ENCODE results near the gene TCERG1L.

Gene TCERG1L

DNA sequence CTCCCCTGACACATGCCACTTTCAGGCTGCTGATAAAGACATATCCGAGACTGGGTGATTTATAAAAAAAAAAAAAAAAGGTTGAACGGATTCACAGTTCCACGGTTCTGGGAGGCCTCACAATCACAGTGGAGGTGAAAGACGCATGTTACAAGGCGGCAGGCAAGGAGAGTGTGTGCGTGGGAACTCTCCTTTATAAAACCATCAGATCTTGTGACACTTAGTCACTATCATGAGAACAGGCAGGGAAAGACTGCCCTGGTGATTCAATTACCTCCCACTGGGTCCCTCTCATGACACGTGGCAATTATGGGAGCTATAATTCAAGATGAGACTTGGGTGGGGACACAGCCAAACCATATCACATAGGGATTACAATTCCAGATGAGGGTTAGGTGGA lies 181.5 kb downstream of the TCERG1L start:
- no peak for DNase-seq
- no peaks in the 10 kb centered on the region for H3K36me3 ChIP-seq
- H3K9me3 ChIP-seq, result no peaks in the 10 kb centered on the region
- no peaks in the 10 kb centered on the region for H3K4me1 ChIP-seq
- intact Hi-C loops (cut with DNase I; ENCODE audit: low total_unique reads), result no loop called here
- TF ChIP-seq, protein P1, sequence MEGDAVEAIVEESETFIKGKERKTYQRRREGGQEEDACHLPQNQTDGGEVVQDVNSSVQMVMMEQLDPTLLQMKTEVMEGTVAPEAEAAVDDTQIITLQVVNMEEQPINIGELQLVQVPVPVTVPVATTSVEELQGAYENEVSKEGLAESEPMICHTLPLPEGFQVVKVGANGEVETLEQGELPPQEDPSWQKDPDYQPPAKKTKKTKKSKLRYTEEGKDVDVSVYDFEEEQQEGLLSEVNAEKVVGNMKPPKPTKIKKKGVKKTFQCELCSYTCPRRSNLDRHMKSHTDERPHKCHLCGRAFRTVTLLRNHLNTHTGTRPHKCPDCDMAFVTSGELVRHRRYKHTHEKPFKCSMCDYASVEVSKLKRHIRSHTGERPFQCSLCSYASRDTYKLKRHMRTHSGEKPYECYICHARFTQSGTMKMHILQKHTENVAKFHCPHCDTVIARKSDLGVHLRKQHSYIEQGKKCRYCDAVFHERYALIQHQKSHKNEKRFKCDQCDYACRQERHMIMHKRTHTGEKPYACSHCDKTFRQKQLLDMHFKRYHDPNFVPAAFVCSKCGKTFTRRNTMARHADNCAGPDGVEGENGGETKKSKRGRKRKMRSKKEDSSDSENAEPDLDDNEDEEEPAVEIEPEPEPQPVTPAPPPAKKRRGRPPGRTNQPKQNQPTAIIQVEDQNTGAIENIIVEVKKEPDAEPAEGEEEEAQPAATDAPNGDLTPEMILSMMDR (IDR thresholded peaks at IDR 0.05), result no peak
- peaks cover 0 to 19% of the 10 kb centered on the region in 2 donors for H3K27me3 ChIP-seq
- no peak overlapping the region for H3K4me3 ChIP-seq
- no peak overlapping the region for H3K27ac ChIP-seq

DNA sequence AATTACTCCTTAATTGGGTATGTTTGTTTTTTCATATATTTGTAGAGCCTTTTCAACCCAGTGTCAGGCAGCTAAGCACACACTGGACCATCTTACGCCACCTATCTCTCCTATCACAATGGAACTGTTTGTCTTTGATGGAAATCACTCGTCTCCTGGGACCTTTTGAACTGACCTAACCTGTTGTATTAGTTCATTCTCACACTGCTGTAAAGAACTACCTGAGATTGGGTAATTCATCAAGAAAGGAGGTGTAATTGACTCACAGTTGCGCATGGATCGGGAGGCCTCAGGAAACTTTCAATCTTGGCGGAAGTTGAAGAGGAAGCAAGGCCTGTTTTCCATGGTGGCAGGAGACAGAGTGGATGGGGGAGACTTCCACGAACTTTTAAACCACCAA lies 182.0 kb downstream of the TCERG1L start:
- TF ChIP-seq, protein P1 (IDR thresholded peaks at IDR 0.05), result no peak
- Histone ChIP-seq H3K9me3 (no peaks in the 10 kb centered on the region), H3K4me1 (no peaks in the 10 kb centered on the region), H3K4me3 (no peak overlapping the region), H3K27ac (no peak overlapping the region), H3K36me3 (no peaks in the 10 kb centered on the region), H3K27me3 (peaks cover 0 to 19% of the 10 kb centered on the region in 2 donors)
- intact Hi-C loops (cut with DNase I; ENCODE audit: low total_unique reads), result no loop called here
- DNase-seq, result no peak

DNA sequence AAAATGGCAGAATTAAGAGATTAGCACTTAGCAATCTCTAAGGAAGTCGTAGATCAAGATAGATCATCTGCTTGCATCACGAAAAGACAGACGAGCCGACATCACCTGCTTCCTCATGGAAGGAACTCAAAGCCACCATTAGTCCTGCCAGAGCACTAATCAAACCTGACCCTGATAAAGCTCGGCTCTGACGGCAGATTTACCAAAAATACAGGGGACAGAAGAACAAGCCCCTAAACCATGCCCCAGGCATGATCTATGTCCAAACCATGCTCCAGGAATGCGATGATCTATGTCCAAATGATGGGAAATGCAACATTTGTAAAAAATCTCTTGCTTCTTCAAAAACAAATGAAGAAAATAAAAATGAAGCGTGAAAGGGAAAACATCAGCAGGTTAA lies 182.8 kb downstream of the TCERG1L start:
- Histone ChIP-seq H3K9me3 (no peaks in the 10 kb centered on the region), H3K4me3 (no peak overlapping the region), H3K4me1 (no peaks in the 10 kb centered on the region), H3K36me3 (no peaks in the 10 kb centered on the region), H3K27ac (no peak overlapping the region), H3K27me3 (peaks cover 0 to 17% of the 10 kb centered on the region in 2 donors)
- no peak for DNase-seq
- intact Hi-C loops (cut with DNase I; ENCODE audit: low total_unique reads), result no loop called here
- TF ChIP-seq, protein P1 (IDR thresholded peaks at IDR 0.05), result no peak

DNA sequence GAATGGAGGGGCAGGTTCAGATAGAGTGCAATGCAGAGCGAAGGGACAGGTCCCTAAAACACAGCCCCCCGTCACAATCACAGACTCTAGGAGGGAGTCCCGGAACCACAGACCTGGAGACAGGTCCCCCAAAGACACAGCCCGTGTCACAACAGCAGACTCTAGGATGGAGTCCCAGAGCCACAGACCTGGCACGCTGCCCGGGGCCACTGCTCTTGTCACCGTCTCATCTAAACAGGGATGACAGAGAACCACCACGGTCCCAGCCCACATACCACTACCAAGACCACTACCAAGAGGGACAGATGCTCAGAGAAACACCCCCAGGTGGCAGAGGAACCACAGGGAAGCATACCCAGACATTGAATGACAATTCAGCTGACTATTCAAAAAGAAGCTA lies 183.9 kb downstream of the TCERG1L start:
- H3K4me3 ChIP-seq, result no peak overlapping the region
- no peaks in the 10 kb centered on the region for H3K9me3 ChIP-seq
- DNase-seq, result no peak
- H3K36me3 ChIP-seq, result no peaks in the 10 kb centered on the region
- H3K27ac ChIP-seq, result no peak overlapping the region
- no peaks in the 10 kb centered on the region for H3K4me1 ChIP-seq
- intact Hi-C loops (cut with DNase I; ENCODE audit: low total_unique reads), result no loop called here
- peaks cover 0 to 16% of the 10 kb centered on the region in 2 donors for H3K27me3 ChIP-seq
- TF ChIP-seq, protein P1 (IDR thresholded peaks at IDR 0.05), result no peak

DNA sequence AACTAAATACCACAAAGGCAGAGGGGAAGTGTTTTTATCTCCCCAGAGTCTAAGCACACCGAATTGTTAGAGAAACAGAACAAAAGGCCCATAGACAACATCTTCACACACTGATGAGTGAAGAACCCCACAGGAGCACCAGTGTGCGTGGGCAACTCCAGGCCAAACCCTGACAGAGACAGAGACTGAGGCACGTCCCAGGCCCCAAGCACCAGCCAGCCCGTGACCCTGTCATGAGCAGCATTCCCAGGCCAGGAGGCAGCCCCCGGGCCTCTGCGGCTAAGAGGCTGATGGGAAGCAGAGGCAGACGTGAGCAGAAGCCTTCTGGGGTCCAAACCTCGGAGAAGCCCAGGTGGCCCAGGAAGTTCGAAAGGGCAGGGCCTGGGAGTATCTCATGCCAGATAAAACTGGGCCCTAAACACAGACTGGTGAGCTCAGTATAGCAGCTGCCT lies 184.4 kb downstream of the TCERG1L start:
- DNase-seq, result no peak
- H3K27ac ChIP-seq, result no peak overlapping the region

More for the DNA sequence above, 184.4 kb downstream of the TCERG1L start:
- Histone ChIP-seq H3K9me3 (no peaks in the 10 kb centered on the region), H3K36me3 (no peaks in the 10 kb centered on the region), H3K4me3 (no peak overlapping the region), H3K4me1 (no peaks in the 10 kb centered on the region), H3K27me3 (peaks cover 0 to 16% of the 10 kb centered on the region in 2 donors)
- intact Hi-C loops (cut with DNase I; ENCODE audit: low total_unique reads), result no loop called here
- TF ChIP-seq, protein P1 (IDR thresholded peaks at IDR 0.05), result no peak
